Gastrocnemius medialis (tissue), 4 donors: Measurements from ENCODE around the gene RNU1-3.

ENCODE experiments used
- CTCF ChIP-seq, 5 experiments: fragments of 450-650 bp in 3 of 5; fragments of 200-600 bp in 2 of 5; sonication (generic) in 2 of 5; IDR thresholded peaks in 4 of 5; conservative IDR thresholded peaks in 1 of 5; 1 replicate in 4 of 5; 2 replicates in 1 of 5; pipeline ENCODE4 v1.5.1; 2016 to 2019; ENCODE audit warnings: antibody characterized with exemption in 5 of 5, mild to moderate bottlenecking in 3 of 5, moderate library complexity in 3 of 5
- POLR2A ChIP-seq, 2 donors: fragments of 450-650 bp; IDR thresholded peaks; one replicate each; pipeline ENCODE4 v1.6.1; 2017; ENCODE audit warnings: antibody characterized with exemption in 2 of 2, mild to moderate bottlenecking in 2 of 2, moderate library complexity in 2 of 2

GRCh38 chr1:16631248-16632043 lies 35.3 kb downstream of the RNU1-3 start:
- TF ChIP-seq CTCF (IDR thresholded peaks at IDR 0.05 in 4 of 5, conservative IDR thresholded peaks at IDR 0.05 in 1 of 5), result no peak
- TF ChIP-seq POLR2A (IDR thresholded peaks at IDR 0.05), result no peak
